GM21526 (cell line): Measurements from ENCODE around the gene FLT4.
A peak's percentile ranks its signal among the peaks of the same experiment; 100 is the strongest.
"Not testable (repeated sequence)": the region's sequence is repeated elsewhere in the genome, so short reads cannot be mapped to it uniquely, and the experiment has no call there.

Source experiments
- ATAC-seq: cut with Tn5 transposase; IDR thresholded peaks from one replicate; pipeline ENCODE4 v1.9.1; 2021; ENCODE audit warnings: moderate library complexity; ENCODE audit not compliant: unreplicated experiment, low FRiP score

Gene FLT4

DNA sequence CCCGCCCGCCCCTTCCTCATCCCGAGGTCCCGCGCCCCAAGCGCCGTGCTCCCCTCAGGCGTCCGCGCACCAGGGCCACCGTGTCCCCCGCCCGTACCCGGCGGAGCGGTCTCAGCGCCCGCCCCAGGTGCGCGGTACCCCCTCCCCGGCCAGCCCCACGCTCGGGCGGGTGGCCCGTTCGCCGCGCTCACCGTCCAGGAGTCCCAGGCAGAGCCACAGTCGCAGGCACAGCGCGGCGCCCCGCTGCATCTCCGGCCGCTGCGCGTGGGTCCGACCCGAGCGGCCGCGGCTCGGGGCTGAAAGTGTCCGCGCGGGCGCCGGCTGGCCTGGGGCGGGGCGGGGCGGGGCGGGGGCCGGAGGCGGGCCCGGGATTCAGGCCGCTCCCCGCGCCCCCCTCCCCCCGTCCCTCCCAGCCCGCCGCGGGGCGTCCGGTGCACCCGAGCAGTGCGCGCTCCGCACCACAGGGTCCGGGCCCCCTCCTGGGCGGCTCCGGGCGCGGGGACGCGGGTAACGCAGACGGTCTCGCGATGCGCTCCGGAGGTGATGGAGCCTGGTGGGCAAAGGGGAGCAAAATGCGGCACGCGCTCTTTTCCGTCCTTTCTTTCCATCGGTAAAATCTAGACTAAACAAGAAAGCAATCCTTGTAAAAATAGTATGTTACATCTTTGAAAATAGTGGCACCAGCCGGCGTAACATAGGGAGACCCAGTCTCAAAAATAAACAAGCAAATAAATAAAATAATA lies at the start of gene FLT4:
TSS of gene FLT4 (minus strand) at position 304 of the 743 bp plus-strand sequence. CDS start at position 249, 55 bp downstream.
- ATAC-seq = no peak

DNA sequence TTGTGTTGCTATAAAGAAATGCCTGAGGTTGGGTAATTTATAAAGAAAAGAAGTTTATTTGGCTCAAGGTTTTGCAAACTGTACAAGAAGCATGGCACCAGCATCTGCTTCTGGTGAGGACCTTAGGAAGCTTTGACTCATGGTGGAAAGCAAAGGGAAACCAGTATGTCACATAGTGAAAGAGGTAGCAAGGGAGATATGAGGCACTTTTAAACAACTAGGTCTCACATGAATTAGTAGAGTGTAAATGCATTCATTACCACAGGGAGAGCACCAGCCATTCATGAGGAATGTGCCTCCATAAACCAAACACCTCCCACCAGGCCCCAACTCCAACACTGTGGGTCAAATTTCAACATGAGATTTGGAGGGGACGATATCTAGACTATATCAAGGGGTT lies 49.6 kb upstream of the FLT4 start:
- no peak for ATAC-seq

DNA sequence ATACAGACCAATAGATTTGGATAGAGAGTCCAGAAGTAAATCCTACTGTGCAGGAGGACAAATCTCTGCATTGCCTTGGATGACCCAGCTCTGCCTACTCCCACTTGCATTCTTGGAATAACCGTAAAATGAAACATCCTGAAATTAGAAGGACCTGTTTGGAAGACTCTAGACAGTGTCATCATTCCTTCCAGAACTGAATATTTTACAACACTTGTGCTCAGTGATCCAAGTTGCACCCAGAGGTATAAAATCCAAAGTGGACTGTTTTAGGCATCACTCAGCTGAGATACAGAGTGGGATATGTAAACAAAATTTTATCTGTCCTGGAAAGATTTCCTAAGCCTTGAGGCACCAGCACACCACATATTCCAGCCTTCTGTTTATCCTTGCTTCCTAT lies 46.7 kb upstream of the FLT4 start:
- no peak for ATAC-seq

DNA sequence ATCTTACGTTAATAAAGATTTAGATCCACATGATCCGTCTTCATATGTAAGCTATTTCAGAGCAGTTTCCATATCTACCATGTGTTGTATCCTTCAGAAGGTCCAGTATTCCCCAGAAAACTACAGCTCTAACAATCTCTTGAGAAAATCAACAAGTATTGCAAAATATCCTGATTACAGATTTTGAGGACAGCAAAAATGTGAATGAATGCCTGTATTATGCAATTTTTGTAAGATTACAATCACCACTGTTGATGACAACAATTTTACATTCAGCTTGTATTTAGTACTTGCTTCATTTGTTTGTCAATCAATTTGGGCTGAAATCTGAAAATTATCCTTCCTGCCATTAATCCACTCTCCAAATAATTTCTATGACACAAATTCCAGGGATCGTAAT lies 43.0 kb upstream of the FLT4 start:
- ATAC-seq = no peak

DNA sequence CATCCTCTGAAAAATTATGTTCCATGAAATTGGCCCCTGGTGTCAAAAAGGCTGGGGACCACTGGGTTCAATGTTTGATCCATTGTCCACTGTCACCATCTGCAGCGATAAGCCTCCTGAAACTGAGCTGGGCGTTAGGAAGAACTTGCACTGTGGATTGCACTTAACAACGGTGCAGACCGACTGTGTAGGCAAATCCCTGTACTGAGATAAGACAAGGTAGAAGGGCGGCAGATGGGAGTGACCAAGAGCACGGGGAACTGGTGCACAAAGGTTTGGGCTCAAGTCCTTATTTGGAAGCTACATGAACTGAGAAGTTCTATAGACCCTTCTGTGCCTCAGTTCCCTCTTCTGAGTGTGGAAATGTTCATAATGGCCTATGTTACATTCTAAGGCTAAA lies 41.6 kb upstream of the FLT4 start:
- ATAC-seq = no peak

DNA sequence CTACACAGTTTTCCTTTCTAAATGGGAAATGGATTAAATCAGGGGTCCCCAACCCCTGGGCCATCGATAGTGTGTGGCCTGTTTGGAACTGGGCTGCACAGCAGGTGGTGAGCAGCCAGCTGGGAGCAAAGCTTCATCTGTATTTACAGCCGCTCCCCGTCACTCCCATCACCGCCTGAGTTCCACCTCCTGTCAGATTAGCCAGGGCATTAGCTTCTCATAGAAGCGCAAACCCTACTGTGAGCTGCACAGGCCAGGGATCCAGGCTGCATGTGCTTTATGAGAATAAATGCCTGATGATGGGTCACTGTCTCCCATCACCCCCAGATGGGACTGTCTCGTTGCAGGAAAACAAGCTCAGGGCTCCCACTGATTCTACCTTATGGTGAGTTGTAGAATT lies 41.2 kb upstream of the FLT4 start:
- no peak for ATAC-seq

DNA sequence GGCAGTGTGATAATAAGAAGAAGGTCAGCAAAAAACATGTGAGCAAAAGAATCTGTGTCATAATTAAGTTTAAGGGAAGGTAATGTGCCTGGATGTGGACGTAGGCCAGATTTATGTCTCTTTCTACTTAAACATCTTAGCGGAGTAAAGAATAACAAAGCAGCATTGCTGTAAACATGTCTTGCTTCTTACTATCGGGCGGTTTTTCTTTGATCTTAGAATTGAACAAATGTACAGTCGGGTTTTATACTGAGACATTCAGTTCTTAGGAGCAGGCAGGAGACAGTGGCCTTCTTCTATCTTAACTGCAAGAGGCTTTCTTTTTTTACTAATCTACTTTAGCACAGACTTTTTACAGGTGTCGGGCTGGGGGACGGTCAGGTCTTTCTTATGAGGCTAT lies 40.4 kb upstream of the FLT4 start:
- ATAC-seq = no peak

DNA sequence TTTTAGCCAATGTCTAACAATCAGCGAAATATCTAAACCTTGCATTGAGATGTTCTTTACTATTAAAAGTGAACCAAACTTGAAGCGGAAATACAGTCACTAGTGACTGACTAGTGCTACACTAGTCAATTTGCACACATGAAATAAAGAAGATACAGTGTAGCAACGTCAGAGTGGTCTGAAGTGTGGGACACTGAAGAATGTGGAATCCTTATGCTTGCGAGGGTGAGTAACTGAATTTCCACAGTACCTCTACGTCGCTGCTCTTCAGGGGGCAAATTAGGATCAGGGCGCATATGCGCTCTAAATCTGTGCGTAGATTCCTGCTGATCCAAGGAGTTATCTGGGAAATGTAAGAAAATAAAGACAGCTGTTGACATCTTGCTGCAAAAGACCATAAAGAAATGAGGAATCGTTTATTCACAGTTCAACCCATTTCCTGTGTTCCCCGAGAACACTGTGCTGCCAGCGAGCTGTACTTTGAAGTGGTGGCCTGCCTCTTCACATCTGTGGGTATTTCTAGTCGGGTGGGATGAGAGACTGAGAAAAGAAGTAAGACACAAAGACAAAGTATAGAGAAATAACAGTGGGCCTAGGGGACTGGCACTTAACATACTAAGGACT lies 39.8 kb upstream of the FLT4 start:
- ATAC-seq = no peak

DNA sequence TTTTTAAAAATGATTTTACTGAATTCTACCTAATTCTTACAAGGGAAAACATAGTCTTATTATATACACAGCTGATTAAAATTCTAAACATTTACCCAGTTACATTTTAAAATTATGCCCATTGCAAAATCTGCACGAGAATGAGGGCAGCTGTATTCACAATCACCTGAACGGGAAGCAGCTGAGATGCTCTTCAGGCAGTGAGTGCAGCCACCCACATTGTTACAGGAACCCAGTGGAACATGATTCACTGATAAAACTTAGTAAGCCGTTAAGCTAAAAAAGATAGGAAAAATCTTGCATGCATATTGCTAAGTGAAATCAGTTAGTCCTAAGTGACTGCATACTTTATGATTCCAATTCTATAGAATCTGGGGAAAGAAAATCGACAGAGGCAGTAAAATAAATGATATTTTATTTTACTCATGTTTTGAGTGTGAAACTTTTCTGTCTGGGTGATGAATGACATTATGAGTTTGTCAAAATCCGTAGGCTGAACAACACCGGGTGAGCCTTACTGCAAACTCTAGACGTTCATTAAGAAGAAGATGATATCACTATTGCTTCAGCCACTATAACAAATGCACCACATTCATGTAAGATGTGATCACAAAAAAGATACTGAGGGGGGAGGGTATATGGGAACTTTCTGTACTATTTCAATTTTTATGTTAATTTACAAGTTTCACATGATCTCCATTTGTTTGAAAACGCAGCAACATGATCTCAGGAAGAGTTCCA lies 39.1 kb upstream of the FLT4 start:
- ATAC-seq = no peak

DNA sequence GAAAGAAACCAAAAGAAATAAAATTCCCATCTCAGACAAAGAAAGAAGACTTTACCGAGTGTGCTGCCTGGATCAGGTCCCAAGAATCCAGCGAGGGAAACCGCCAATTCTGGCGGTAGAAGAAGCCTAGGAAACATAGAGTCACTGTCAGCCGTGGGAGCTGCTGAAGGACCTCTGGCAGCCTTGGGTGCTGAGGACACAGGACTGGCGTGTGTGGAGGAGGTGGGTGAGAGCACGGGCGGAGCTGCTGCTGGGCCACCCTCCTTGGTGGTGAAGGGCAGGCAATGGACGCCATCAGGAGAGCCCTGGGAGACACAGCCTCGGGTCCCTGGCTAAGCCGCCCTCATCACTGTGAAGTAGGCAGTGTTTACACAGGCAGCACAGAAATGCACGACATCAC lies 37.4 kb upstream of the FLT4 start:
- not testable (repeated sequence) for ATAC-seq

DNA sequence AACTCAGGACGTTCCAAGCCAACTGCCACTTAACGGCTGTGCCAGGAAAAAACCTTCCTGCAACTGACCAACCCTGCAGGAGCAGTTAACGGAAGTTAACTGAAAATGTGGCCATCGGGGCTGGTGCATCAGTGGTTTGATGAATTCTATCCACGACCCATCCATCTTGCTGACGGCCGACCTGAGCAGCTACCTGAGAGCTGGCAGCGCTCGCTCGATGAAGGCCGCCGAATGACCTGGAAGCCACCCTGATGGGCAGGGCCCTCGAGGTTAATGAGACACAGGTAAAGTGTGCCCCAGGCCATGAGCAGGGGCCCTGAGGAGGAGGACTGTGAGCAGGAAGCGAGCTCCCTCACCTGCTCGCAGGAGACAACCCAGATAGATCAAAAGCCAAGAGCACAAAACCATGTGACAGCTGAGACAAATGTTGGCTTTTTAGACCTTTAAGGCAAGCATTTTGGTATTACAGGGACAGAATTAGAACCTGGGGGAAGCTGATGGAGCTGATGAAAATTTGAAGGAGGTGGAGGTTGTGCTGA lies 35.3 kb upstream of the FLT4 start:
- ATAC-seq = no peak

DNA sequence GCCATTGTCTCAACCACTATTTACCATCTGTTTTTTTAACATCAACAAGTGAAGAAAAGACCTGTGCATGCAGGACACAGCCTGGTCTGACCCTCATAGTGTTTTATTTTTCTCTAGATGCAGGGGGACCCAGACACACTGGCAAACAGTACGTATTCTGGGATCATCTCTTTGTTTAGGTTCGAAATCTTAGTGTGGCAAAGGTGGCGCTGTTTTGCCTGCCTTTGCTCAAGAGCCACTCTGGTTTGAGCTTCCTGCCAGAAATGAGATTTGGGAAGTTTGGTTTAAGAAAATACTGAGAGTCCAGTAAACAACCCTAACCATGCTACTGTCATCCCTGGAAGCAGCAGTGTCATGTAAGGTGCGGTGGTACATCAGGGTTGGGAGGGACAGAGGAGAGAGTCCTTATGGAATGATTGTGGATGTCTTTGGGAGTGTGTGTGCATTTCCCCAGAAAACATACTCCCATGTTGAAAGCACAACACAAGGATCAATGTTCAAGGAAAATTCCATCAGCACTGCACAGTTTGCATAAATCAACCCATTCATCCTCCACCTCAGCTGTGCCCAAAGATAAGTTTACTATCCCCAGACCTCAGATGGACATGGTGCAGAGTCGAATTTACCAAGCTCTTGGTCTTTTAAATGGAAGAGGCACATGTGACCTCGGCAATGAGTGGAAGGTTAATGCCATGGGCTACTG lies 34.0 kb upstream of the FLT4 start:
- ATAC-seq = no peak

DNA sequence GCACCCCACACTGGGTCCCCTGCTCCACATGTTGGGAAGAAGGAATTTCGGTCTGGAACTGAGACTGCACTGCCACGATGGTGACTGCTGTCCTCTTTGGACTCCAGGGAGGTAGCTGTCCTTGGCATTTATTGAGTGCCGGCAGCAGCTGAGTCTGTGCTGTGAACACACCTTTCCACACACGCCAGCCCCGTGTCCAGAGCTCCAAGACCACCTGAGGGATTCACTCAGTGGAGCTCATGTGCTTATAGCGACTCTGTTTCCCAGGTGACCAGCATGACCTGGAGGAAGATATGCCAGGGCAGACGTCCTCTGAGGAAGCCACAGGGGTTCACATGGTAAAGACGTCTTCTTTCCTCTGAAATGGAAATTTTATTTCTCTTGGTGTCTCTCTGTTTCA lies 33.2 kb upstream of the FLT4 start:
- ATAC-seq = no peak

DNA sequence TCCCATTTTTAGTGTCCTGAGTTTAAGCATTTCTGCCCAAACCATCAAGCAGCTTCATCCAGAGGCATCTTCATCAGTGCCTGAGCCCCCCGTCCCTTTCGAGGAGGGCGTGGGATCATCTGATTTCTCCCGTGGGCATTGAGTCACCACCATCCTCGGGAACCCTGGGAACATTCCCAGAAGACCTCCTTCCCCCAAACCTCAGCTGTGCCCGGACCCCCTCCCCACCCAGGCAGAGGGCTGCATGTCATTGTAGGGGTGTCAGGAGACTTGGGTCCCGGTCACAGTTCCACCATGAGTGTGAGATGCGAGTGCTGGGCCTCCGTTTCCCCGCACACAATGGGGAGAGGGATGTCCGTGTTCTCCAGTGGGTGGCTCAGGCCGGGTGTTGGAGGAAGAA lies 32.6 kb upstream of the FLT4 start:
- not testable (repeated sequence) for ATAC-seq

DNA sequence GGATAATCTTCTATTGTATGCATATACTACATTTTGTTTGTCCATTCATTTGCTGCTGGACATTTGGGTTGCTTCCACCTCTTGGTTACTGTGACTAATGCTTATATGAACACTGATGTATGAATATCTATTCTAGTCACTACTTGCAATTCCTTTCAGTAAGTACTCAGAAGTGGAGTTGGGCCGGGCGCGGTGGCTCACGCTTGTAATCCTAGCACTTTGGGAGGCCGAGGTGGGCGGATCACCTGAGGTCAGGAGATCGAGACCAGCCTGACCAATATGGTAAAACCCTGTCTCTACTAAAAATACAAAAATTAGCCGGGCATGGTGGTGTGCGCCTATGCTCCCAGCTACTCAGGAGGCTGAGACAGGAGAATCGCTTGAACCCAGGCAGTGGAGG lies 28.9 kb upstream of the FLT4 start:
- ATAC-seq = not testable (repeated sequence)

DNA sequence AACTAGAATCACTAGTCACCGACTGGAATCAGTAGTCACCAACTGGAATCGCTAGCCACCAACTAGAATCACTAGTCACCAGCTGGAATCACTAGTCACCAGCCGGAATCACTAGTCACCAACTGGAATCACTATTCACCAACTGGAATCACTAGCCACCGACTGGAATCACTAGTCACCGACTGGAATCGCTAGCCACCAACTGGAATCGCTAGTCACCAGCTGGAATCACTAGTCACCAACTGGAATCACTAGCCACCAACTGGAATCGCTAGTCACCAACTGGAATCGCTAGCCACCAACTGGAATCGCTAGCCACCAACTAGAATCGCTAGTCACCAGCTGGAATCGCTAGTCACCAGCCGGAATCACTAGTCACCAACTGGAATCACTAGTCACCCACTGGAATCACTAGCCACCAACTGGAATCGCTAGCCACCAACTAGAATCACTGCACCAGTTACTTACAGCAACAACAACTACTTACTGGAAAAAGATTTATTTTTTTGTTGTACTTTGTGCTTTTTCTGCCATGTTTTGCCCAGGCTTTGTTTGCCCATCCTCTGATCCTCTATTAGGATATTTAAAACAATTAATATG lies 25.7 kb upstream of the FLT4 start:
- ATAC-seq = no peak

DNA sequence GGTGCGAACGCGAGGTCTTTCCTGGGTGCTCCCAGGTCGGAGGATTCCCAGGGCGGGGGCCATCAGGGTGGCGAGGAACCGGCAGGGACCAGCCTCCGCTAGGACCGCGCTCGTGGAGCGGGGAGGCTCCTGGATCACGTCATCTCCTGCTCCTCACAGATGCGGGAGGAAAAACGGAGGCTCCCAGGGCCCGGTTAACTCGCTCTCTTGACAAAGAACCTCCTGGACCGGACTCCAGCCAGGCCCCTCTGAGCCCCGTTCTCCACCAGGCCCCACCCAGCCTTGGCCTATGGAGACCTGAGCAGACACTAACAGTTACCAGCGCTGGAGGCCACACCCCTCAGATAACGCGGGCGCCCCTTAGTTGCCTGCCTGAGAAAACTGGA lies 24.7 kb upstream of the FLT4 start:
- peak; percentile 93 for ATAC-seq

DNA sequence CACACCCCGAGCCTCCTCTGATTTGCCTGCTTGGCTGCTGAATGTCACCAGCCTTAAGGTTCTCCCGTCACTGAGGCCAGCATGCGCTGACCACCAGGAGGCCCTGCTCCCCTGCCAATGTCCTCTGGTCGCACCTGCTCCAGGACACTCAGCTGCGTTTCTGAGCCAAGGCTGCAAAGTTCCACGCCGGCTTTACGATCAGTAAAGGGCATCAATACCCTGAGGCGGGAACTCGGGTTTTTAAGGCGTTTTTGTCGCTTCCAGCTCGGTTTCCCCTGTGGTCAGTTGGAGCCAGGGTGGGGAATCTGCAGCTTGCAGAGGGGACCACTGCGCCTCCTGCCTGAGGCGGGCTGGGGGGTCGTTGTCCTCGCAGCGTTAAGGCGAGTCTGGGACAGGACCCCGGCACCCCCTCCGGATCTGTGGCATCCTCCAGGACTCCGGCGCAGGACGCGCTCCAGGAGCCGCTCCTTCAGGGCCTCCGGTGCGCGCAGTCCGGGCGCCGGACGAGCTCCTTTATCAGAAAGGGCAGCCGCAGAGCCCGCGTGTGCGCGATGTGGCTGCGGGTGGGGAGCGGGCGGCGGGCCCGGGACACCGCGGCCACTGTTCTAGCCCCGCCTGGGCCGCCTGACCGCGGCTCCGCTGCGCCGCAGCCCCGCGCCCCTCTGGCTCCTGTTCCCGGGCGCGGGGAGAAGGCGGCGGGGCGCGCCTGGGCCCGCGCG lies 24.1 kb upstream of the FLT4 start:
- peak; percentile 12 for ATAC-seq

DNA sequence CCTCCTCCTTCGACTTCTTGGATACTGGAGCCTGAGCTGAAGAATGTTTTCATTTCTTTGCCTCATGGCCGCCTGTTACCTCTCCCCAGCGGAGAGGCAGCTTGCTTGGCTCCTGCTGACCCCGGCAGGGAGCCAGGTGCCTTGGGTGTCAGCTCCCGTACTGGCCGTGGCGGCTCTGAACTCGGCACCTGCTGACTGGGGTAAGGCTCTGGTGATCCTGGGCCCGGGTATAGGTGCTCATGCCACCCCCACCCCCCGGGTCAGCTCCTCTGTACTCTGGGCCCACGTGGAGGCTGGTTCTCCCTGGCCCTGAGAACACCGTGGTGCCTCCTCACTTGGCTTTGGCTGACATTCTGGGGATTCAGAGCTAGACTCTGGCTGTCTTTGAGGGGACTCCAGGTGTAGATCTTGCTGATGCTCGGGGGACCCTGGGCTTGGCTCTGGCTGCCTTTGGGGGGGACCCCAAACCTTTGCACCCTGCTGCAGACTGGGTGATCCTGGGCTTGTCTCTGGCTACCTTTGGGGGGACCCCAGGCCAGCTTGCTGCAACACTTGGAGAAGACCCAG lies 22.6 kb upstream of the FLT4 start:
- not testable (repeated sequence) for ATAC-seq
